ENCODE results near the gene MEF2C. TPM values are rescaled to one million over a fixed set of nuclear protein-coding genes. Genes with fewer than 3 reads are reported as not detected.

The MEF2C gene
- total RNA-seq, 4 donors from 2014 or later = 45.6 to 92.0 (median 54.4) TPM

DNA sequence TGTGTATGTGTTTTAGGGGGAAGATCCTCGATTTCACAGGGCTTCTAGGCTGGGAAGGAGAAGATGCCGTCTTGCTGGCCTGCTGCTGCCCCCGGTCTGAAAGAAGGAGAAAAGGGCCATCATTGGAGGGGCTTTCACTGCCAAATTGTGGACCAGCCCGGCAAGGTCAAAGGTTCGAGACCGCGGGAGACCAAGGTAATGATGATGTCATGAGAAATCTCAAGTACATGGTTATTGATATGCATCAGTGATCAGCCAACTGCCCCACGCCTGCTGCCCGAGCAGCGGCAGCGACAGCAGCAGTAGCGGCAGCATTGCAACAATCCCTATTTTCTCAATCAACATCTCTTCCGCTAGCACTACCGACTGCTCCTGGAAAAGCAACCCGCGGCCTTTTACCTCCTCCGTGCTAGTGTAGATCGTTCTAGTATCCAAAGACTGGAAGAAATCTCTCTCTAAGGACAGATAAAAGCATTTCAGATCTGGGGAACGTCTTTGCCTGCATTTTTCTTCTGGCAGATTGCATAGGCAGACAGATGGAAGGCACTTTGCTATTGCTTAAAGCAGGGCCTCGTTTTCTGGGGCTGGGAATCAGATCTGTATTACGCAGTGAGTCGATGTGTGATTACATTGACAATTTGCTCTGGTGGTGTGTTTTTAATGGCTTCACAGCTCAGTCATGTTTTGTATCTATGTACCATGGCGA, 215.3 kb downstream of the MEF2C start:
- no peak for TF ChIP-seq CTCF (IDR thresholded peaks at IDR 0.05; ENCODE audit: low read depth)

Small RNA genes within 50 kb of the gene (small RNA-seq; reads per million reads assigned to genes)
- gene AC008525.2 = not detected

Measured in subcutaneous adipose tissue (tissue), 4 donors.